GM23338 (cell line): ENCODE results near the gene GPHN.

Experiments
- EZH2 ChIP-seq: fragments of 200-600 bp; sonication (generic); IDR thresholded peaks from one replicate; pipeline ENCODE4 v1.8.0; 2017; ENCODE audit warnings: antibody characterized with exemption, mild to moderate bottlenecking, low read depth; ENCODE audit not compliant: unreplicated experiment
- JUNB ChIP-seq: IDR thresholded peaks from one replicate; pipeline ENCODE4 v1.6.1; 2016; ENCODE audit warnings: antibody characterized with exemption; ENCODE audit not compliant: unreplicated experiment
- NANOG ChIP-seq: IDR thresholded peaks from 2 replicates; pipeline ENCODE4 v1.6.1; 2016; ENCODE audit warnings: antibody characterized with exemption, borderline replicate concordance
- POLR2AphosphoS5 ChIP-seq: IDR thresholded peaks from 2 replicates; pipeline ENCODE4 v1.6.1; 2016; ENCODE audit warnings: antibody characterized with exemption, low read depth
- TF ChIP-seq, protein P1 (sequence below), 2 experiments: fragments of 200-600 bp in 1 of 2; sonication (generic) in 1 of 2; conservative IDR thresholded peaks; 2 replicates each; pipeline versions ENCODE4 v1.5.1 to v1.6.1; 2016 to 2017; ENCODE audit warnings: antibody characterized with exemption in 2 of 2, low read depth in 2 of 2, mild to moderate bottlenecking in 2 of 2, moderate library complexity in 1 of 2
- TF ChIP-seq, protein P2 (sequence below): IDR thresholded peaks from one replicate; pipeline ENCODE4 v1.6.1; 2018; ENCODE audit warnings: antibody characterized with exemption; ENCODE audit not compliant: unreplicated experiment

DNA sequence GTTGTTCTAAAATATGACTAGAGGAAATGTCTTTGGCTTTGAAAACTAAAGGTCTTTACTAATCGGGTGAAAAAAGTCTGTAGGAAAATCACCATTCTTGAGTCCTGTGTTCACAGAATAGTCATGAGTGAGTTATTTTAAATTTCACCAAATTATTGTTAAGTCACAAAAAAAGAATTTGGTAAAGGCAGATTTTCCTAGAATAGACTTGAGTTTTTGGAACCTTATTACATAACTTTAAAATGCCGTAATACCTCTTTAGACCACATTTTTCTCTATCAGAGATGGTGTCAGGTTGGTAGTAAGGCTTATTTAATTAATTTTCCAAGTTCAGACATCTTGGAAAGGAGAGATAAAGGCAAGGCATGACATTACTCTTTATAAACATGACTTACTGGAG is 496.6 kb downstream of the GPHN start:
- TF ChIP-seq, protein P1, sequence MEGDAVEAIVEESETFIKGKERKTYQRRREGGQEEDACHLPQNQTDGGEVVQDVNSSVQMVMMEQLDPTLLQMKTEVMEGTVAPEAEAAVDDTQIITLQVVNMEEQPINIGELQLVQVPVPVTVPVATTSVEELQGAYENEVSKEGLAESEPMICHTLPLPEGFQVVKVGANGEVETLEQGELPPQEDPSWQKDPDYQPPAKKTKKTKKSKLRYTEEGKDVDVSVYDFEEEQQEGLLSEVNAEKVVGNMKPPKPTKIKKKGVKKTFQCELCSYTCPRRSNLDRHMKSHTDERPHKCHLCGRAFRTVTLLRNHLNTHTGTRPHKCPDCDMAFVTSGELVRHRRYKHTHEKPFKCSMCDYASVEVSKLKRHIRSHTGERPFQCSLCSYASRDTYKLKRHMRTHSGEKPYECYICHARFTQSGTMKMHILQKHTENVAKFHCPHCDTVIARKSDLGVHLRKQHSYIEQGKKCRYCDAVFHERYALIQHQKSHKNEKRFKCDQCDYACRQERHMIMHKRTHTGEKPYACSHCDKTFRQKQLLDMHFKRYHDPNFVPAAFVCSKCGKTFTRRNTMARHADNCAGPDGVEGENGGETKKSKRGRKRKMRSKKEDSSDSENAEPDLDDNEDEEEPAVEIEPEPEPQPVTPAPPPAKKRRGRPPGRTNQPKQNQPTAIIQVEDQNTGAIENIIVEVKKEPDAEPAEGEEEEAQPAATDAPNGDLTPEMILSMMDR (conservative IDR thresholded peaks at IDR 0.05; ENCODE audit: low read depth in 2 of 2), result no peak
- no peak for TF ChIP-seq EZH2
- no peak for TF ChIP-seq JUNB
- TF ChIP-seq NANOG, result no peak
- no peak for TF ChIP-seq POLR2AphosphoS5
- TF ChIP-seq, protein P2, sequence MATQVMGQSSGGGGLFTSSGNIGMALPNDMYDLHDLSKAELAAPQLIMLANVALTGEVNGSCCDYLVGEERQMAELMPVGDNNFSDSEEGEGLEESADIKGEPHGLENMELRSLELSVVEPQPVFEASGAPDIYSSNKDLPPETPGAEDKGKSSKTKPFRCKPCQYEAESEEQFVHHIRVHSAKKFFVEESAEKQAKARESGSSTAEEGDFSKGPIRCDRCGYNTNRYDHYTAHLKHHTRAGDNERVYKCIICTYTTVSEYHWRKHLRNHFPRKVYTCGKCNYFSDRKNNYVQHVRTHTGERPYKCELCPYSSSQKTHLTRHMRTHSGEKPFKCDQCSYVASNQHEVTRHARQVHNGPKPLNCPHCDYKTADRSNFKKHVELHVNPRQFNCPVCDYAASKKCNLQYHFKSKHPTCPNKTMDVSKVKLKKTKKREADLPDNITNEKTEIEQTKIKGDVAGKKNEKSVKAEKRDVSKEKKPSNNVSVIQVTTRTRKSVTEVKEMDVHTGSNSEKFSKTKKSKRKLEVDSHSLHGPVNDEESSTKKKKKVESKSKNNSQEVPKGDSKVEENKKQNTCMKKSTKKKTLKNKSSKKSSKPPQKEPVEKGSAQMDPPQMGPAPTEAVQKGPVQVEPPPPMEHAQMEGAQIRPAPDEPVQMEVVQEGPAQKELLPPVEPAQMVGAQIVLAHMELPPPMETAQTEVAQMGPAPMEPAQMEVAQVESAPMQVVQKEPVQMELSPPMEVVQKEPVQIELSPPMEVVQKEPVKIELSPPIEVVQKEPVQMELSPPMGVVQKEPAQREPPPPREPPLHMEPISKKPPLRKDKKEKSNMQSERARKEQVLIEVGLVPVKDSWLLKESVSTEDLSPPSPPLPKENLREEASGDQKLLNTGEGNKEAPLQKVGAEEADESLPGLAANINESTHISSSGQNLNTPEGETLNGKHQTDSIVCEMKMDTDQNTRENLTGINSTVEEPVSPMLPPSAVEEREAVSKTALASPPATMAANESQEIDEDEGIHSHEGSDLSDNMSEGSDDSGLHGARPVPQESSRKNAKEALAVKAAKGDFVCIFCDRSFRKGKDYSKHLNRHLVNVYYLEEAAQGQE, result no peak
